ENCODE data around the gene SLC6A7.
A peak's percentile ranks its signal among the peaks of the same experiment; 100 is the strongest.

The SLC6A7 gene

GRCh38 chr5:150206098-150206778, 16.4 kb downstream of the SLC6A7 start:
- no peak overlapping the region for H2AFZ ChIP-seq (ENCODE audit: low read length)
- no peaks in the 10 kb centered on the region for H3K27me3 ChIP-seq (ENCODE audit: insufficient read depth, low read length, poor library complexity, severe bottlenecking)
- H3K4me3 ChIP-seq (ENCODE audit: low read length, poor library complexity, severe bottlenecking): no peak overlapping the region
- H3K36me3 ChIP-seq (ENCODE audit: insufficient read depth, low read length): no peaks in the 10 kb centered on the region
- peak; percentile 20; the same call in 1 of the 2 replicates for TF ChIP-seq CTCF (conservative IDR thresholded peaks at IDR 0.05; ENCODE audit: low read length)
- no peak for TF ChIP-seq EZH2phosphoT487 (IDR thresholded peaks at IDR 0.05; ENCODE audit: borderline replicate concordance)
- peaks cover 25% of the 10 kb centered on the region for H3K4me1 ChIP-seq (ENCODE audit: insufficient read depth, low read length, poor library complexity, severe bottlenecking)
- no peaks in the 10 kb centered on the region for H3F3A ChIP-seq (ENCODE audit: low read depth)
- no peaks in the 10 kb centered on the region for H3K9me2 ChIP-seq (replicated peaks; ENCODE audit: low read depth, low read length)
- H3K79me2 ChIP-seq (ENCODE audit: insufficient read depth, low read length): no peaks in the 10 kb centered on the region
- H3K9me3 ChIP-seq (ENCODE audit: insufficient read depth, low read depth, low read length): no peaks in the 10 kb centered on the region
- peak overlapping the region; percentile 15 for H3K4me2 ChIP-seq (ENCODE audit: low read depth, low read length, poor library complexity, severe bottlenecking)
- H4K20me1 ChIP-seq (ENCODE audit: insufficient read depth, low read length, poor library complexity, severe bottlenecking): no peaks in the 10 kb centered on the region
- no peak overlapping the region for H3K9ac ChIP-seq (ENCODE audit: low read depth, low read length, poor library complexity, severe bottlenecking)

- no peaks in the 10 kb centered on the region for H3K36me3 ChIP-seq (ENCODE audit: insufficient read depth, low read length)
- no peak overlapping the region for H3K4me3 ChIP-seq (ENCODE audit: low read length, poor library complexity, severe bottlenecking)
- H3K79me2 ChIP-seq (ENCODE audit: insufficient read depth, low read length): no peaks in the 10 kb centered on the region
- no peaks in the 10 kb centered on the region for H3K9me2 ChIP-seq (replicated peaks; ENCODE audit: low read depth, low read length)
- H3K4me2 ChIP-seq (ENCODE audit: low read depth, low read length, poor library complexity, severe bottlenecking): peak overlapping the region; percentile 15
- H3K27me3 ChIP-seq (ENCODE audit: insufficient read depth, low read length, poor library complexity, severe bottlenecking): no peaks in the 10 kb centered on the region
- no peak overlapping the region for H2AFZ ChIP-seq (ENCODE audit: low read length)
- H3K4me1 ChIP-seq (ENCODE audit: insufficient read depth, low read length, poor library complexity, severe bottlenecking): peaks cover 25% of the 10 kb centered on the region
- H3F3A ChIP-seq (ENCODE audit: low read depth): no peaks in the 10 kb centered on the region
- H3K9me3 ChIP-seq (ENCODE audit: insufficient read depth, low read depth, low read length): no peaks in the 10 kb centered on the region
- no peaks in the 10 kb centered on the region for H4K20me1 ChIP-seq (ENCODE audit: insufficient read depth, low read length, poor library complexity, severe bottlenecking)
- H3K9ac ChIP-seq (ENCODE audit: low read depth, low read length, poor library complexity, severe bottlenecking): no peak overlapping the region
- no peak for TF ChIP-seq CTCF (conservative IDR thresholded peaks at IDR 0.05; ENCODE audit: low read length)
- no peak for TF ChIP-seq EZH2phosphoT487 (IDR thresholded peaks at IDR 0.05; ENCODE audit: borderline replicate concordance)
Measured at GRCh38 chr5:150206779-150207115, 16.9 kb downstream of the SLC6A7 start.

- no peaks in the 10 kb centered on the region for H3K36me3 ChIP-seq (ENCODE audit: insufficient read depth, low read length)
- H3K4me3 ChIP-seq (ENCODE audit: low read length, poor library complexity, severe bottlenecking): peak overlapping the region; percentile 48
- TF ChIP-seq CTCF (conservative IDR thresholded peaks at IDR 0.05; ENCODE audit: low read length) (no peak), EZH2phosphoT487 (IDR thresholded peaks at IDR 0.05; ENCODE audit: borderline replicate concordance) (no peak)
- H3K4me1 ChIP-seq (ENCODE audit: insufficient read depth, low read length, poor library complexity, severe bottlenecking): peaks cover 25% of the 10 kb centered on the region
- no peaks in the 10 kb centered on the region for H3K9me2 ChIP-seq (replicated peaks; ENCODE audit: low read depth, low read length)
- no peaks in the 10 kb centered on the region for H3F3A ChIP-seq (ENCODE audit: low read depth)
- no peaks in the 10 kb centered on the region for H3K79me2 ChIP-seq (ENCODE audit: insufficient read depth, low read length)
- H4K20me1 ChIP-seq (ENCODE audit: insufficient read depth, low read length, poor library complexity, severe bottlenecking): no peaks in the 10 kb centered on the region
- 0 out of 2 replicates have a peak overlapping the region, but pooled peaks have one; percentile 57 for H2AFZ ChIP-seq (ENCODE audit: low read length)
- H3K9me3 ChIP-seq (ENCODE audit: insufficient read depth, low read depth, low read length): no peaks in the 10 kb centered on the region
- H3K27me3 ChIP-seq (ENCODE audit: insufficient read depth, low read length, poor library complexity, severe bottlenecking): no peaks in the 10 kb centered on the region
- peak overlapping the region; percentile 69 for H3K4me2 ChIP-seq (ENCODE audit: low read depth, low read length, poor library complexity, severe bottlenecking)
- H3K9ac ChIP-seq (ENCODE audit: low read depth, low read length, poor library complexity, severe bottlenecking): peak overlapping the region; percentile 4
Measured at GRCh38 chr5:150208187-150209098, 18.6 kb downstream of the SLC6A7 start.

All from Loucy (cell line).